Nucleus accumbens (tissue), 56 donors: ENCODE data around the gene RETREG1.
"Not testable (repeated sequence)": the region's sequence is repeated elsewhere in the genome, so short reads cannot be mapped to it uniquely, and the experiment has no call there.

Experiments used
- DNase-seq, 56 donors: peaks; one replicate each; lab custom pipeline; 2025; lab: John Stamatoyannopoulos, UW

RETREG1 gene

DNA sequence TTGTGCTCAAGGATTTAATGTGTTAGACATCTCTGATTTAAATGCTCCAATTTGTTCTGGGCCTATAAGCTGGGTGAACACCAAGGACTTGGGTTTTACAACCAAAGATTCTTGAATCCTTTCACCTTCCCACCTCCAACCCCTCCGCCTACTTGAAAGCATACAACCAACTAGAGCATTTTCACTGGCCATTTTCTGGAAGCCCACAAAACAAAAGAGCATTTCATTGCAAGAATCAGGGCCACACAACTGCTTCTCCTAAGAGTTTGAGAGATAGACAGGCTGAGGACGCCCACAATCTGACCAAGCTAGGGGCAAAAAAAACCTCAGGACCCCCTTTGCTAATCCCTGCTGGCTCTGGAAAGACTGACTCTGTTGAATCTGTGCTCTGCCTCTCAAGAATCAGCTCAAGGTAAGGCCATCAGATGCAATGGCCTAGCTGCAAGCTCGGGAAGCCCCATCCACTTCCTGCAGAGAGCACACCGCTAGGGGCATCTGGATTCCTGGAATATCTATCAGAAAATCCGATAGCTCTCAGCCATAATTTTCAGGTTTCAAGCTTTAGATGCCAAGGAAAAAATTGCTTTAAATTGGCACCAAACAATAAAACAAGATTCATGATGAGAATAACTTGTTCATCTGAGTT lies 57.7 kb downstream of the RETREG1 start:
- DNase-seq = no peak

DNA sequence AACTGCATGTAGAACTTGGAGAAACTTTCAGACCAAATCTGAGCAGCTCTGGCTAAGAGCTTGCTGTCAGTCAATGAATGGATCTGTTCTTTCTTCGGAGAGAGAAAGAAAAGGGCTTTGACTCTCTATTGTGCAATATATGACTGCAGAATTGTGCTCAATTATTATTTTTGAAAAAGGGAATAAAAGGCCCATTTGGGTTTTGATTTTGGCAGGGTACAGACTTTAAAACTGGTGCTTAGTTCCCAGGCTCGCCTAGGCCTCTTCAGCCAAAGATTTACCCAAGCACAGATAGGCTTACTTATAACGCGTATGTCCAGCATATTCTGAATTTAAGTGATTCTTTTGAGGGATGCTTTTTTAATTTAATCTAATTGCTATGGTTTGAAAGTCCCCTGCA lies 59.3 kb downstream of the RETREG1 start:
- peak in 2 of 56 donors; percentile 32 to 38 for DNase-seq

DNA sequence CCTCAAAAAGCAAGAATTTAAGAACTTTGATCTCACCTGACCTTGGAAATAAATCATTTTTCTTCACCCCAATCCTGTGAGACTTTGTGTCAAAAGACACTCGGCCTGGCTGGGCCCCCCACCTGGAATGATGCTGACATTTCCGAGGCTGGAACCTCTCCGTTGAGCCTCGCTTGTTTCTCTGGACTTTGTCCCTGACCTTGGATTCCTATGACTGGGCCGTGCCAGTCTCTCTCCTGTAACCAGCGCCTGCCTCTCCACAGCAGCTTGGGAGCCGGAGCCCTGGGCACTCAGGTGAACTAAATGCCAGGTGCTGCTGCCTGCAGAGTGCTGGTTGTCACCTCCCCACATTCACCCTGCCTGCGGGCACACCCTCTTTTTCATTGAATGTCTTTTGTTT lies 62.7 kb downstream of the RETREG1 start:
- DNase-seq = no peak

DNA sequence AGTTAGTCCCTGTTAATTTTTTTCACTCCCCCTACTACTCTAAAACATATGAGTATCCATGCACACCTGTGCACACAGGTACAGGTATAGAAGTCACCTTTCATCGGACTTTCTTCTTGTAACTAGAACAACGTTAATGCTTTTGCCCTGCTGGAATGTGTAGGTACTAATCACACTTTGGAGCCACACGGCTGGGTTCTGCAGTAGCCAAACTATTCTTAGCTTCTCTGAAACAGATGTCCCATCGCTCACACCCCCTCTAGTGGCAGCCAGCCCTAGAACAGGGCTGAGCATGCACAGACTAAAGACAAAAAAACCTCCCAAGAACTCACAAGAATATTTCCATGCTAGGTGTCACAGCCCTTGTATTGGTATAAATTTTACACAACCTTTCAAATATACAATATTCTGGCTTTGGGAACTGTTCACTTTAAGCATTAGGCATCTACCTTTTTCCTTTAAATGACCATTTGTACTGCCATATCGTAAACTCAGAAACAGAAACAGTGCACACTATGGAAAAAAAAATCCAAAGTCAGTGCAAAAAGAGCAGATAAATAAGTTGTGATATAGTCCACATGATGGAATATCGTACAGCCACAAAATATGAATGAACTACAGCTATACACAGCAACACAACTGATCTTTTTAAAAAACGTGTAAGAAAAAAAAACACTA lies 64.0 kb downstream of the RETREG1 start:
- peak in 45 of 56 donors; percentile 5 to 85 (median 51) for DNase-seq

DNA sequence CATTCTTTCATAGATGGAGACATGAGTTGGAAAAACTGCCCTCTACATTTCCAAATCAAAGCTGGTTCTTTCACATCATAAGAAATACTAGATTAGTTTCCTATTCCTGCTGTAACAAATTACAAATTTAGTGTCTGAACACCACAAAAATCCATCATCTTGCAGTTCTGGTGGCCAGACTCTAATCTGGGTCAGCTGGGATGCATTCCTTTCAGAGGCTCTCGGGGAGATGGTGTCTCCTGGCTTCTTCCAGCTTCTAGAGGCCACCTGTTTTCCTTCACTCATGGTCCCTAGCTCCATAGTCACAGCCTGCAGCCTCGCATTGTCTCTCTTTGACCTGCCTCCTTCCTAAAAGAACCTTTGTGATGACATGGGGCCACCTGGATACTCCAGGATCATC lies 65.2 kb downstream of the RETREG1 start:
- DNase-seq = no peak

DNA sequence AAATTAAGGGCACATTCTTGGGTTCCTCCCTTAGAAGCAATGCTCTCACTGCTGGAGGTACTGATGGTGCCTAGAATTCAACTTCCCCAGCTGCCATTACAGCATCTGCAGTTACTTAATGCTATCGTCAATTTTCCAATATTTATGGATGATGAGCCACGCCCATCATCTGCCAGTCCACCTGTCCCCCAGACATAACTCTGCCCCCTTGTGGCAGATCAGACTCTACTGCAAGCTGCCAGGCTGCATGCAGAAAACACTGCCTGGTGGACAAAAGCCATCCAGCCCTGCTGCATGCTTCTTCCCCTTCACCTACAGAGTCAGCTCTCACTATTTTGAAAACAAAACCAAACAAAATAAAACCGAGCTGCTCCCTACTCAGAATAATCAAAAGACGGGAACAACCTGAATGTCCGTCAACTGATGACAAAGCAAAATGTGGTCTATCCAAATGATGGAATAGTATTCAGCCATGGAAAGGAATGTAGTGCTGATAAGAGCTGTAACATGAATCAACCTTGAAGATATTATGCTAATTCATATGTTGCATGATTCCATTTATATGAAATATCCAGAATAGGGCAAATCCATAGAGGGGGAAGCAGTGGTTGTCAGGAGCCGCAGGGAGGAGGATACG lies 66.4 kb downstream of the RETREG1 start:
- no peak for DNase-seq

DNA sequence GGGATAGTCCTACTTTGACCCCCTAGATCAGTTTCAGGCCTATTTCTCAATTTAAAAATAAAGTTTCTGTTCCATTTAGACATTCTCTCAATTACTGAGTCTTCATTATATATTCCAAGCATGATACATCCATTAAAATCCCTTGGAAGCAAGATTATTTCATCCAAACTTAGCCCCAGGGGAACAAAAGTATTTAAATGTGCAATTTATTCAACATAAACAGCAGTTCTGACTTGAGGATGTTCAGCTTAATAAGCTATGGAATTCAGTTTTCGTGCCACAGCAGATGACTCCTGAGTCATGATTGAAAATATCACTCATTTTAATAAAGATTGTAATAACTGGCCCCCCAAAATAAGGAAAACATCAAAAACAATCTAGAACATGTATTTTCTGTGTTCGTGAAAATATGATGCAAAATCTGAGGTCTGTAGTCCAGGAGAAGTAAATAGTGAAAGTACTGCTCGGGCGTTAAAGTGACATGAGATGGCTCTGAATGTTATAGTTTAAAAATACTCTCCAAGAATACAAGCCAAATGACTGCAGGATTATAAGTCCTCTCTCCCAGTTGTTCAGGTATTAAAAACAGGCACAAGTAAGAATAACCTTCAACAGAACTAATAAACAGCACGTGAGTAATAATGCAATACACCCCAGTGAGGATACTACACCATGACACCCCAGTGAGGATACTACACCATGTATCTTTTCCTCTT lies 67.1 kb downstream of the RETREG1 start:
- DNase-seq = no peak

DNA sequence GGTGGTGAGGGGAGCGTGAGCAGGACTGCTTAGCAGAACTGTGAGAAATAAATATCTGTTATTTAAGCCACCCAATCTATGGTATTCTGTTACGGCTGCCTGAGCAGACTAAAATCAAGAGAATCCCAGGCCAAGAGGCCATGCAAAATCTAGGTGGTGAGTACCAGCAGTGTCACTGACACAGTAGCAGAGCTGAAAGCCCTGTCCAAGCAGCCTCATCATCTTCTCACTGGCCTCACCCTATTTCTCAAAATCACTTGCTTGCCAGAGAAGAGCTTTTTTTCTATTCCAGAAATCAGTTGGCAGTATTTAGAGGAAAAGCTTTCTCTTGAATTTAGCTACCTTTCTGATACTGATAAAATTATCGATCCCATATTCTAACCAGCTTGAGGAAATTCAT lies 68.0 kb downstream of the RETREG1 start:
- no peak for DNase-seq

DNA sequence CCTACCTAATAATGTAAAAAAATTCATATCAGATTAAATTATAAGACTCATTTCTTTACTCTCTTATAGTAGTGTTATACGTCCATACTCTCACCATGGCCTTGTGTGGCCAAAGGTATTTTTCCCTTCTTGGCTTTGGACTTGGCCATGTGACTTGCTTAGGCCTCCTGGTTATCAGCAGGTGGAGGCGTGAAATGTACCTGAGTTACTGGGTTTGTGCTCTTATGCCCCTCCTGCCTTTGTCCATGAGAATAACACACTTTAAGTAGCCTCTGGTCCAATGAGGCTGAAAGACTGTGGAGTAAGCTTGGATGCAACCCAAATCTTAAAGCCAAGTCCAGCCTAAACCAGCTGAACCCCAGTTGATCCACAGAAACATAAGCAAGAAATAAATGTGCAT lies 68.7 kb downstream of the RETREG1 start:
- DNase-seq = no peak

DNA sequence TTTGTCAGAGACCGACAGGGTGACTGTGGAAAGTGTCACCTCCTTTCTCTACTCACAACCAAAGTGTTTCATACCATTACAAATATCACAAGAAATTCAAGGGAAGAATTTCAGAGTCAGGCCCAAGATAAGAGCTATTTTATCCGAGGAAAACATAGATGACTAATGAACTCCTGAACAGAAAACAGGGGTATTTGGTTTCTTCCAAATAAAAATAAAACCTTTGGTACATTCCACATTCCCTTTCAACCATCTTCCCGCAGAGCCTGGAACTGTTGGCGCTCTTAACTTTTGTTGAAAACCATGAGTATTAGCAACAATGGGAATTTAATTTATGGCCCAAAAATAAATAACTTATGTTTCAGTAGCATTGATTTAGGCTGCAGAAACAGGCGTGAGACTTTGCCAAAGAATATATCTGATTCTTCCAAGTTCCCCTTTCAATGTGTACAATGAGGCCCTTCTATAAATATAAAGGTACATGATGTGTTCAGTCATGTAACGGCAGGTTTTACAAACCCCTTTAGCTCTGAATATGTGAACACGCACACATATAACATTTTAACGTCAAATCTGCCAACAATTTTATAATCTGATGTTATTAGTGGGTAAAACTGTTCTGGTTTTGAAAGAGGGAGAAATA lies 69.5 kb downstream of the RETREG1 start:
- no peak for DNase-seq

DNA sequence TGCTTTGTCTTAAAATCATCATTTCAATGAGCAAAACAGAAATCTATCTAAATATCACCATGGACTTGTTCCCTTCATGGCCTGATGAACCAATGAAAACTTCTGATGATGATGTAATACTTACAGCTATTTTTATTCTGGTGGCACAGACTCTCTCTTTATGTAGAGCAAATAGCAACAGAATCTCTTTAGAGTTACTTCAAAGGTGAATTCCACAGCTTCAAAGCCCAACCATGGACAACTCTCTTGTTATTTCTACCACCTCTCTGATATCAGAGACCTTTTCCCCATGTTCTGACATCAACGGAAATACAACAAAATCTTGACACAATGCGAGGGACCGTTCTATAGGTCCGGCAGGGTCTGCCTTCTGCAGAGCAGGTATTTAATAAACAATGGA lies 70.1 kb downstream of the RETREG1 start:
- DNase-seq = no peak

DNA sequence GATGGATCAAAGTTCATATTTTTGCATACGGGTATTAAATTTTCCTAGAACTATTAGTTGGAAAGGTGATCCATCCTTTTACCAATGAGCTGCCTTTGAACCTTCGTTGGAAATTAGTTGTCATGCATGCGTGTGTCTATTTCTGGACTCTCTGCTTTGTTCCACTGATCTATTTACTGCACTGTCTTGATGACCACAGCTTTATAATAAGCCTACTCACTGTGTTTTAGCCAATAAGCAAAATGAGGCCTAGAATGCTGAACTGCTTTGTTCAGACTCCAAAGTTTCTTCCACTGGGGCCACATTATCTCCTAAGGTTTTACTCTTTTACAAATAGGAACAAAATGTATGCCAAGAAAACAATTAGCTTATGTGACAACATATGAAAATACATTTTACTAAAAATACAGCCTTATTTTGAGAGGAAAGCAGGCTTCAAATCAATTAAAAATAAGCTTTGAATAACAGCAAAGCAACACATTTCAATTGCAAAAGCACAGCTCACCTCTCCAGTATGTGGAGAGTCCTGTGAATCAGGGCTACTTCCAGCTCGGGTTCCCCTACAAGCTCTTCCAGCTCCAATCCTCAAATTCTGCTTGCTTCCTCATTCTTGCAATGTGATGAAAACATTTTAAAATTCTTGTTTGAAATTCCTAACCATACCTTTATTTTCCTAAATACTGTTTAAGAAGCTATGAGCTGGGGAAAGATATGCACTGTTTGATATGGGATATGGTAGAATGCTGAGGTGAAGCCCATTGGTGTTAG lies 72.0 kb downstream of the RETREG1 start:
- no peak for DNase-seq

DNA sequence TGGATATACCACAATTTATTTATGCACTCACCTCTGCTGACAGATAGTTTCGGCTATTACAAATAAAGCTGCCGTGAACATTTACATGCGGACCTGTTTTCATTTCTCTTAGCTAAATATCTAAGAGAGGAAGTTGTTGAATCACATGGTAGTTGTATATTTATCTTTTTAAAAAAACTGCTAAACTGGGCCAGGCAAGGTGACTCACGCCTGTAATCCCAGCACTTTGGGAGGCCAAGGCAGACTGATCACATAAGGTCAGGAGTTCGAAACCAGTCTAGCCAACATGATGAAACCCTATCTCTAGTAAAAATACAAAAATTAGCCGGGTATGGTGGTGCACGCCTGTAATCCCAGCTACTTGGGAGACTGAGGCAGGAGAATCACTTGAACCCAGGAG lies 73.6 kb downstream of the RETREG1 start:
- DNase-seq = not testable (repeated sequence)

DNA sequence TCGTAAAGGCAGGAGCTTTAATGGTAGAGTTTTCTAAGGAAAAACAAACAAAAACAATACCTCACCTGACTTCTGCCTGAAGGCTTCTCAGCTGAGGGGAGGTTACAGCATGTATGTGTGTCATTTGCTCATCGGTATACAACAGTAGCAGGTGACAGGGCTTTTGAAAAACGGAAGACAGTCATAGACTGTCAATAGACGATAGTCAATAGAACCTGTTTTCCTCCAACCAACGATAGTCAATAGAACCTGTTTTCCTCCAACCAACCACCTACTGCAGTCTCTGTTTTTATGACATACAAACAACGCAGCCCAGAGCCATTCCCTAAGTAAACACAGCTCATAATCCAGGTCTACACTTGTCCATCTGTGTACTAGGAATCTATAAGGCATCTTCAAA lies 74.6 kb downstream of the RETREG1 start:
- DNase-seq = no peak

DNA sequence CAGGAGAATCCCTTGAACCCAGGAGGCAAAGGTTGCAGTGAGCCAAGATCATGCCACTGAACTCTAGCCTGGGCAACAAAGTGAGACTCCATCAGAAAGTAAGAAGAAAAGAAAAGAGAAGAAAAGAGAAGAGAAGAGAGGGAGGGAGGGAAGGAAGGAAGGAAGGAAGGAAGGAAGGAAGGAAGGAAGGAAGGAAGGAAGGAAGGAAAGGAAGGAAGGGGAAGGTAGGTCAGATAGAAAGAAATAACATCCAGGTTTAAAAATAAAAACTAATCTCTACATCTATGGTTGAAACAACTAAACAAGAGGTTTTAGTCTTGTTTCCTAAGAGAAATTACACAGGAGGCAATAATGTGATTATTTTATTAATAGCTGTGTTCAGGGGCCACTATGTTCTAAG lies 75.2 kb downstream of the RETREG1 start:
- DNase-seq = not testable (repeated sequence)

DNA sequence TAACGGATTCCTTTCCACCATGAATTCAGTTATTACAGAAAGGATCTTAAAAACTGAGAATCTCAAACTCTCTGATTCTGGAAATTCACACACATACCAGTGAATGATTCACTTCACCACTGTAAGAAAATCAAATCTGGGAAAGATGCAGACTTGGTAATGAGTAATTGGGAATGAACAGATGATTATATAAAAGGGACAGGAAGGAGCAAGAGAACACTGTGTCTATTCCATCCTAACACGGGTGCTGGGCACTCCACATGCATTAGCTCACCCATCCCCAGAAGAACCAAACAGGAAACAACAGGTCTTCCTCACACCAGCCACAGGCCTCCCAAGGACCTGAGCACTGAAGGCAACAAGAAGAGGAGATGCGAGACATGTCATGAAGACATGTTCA lies 76.4 kb downstream of the RETREG1 start:
- no peak for DNase-seq

DNA sequence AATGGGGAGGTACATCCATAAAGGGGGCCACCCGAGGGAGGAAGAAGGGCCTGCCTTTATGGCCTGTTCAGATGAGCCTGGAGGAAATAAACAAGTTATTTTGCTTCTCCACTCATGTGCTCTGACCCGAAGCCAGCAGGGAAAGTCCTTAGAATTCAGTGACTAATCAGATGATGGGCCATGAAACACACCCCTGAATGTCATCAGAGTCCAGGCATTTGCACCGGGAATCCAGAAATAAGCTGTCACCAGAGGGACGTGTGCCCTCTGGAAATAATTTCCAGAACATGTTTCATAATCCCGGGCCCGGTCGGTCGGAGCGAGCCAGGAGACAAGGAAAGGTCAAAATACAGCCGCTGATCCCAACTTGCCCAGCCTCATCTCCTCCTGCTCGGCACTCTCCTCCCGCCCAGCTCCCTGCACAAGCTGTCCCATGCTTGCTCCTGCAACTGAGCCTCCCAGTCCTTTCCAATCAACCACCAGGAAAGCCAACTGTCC lies 77.6 kb downstream of the RETREG1 start:
- DNase-seq = peak in 6 of 56 donors; percentile 16 to 68 (median 35)

DNA sequence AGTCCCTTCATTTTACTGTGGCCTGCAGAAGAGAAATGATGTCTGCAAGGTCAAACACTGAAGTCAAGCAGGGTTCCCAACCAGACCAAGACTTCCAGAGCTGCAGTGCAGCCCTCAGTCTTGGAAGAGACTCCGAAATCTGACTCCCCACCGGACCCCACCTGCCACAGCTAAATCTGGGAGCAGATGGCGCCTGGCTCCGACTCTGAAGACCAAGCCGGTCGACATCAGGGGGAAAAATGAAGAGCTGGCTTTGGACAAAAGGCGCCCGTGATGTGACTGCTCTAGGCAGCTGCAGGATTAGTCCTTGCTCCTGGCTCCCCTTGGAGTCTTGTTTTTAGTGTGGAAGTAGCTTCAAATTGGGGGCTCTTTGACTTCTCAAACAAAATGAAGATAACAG lies 78.8 kb downstream of the RETREG1 start:
- no peak for DNase-seq

DNA sequence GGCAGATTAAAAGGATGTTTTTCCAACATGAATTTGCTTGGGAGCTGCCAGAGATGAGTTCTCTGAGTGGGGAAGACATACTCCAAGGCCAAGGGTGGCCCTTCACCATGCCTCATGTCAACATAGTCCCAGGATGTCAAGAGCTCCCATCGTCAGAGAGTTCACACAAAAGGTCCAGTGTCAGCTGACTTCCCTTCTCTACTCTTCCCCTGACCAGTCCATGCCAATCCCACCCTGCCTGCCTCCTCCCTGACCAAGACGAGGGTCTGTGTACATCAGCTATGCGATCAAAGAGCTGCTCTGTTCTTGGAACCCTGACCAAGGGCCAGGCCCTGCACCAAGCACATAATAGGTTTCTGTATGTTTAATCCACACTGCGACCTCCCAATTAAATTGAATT lies 80.0 kb downstream of the RETREG1 start:
- no peak for DNase-seq

DNA sequence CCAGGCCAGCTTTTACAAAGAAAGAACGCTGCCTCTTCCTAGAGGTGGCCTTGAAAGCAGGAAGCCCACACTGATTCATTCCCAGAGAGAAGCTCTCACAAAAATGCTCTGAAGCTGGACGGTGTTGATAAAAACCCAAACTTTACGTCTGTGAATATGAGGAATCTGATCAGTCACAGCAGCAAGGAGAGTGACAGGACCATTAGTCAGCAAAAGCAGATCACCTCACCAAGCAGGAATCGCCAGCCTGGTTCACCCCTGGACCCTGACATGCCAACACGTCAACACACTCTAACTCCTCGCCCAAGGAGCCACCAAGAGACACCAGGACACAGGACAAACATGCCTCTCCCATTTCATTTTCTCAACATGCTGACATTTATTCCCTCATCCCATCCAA lies 80.6 kb downstream of the RETREG1 start:
- no peak for DNase-seq
